NCI-H82 (cell line): ENCODE results near the gene EIF2S3.
"Not testable (repeated sequence)": the region's sequence is repeated elsewhere in the genome, so short reads cannot be mapped to it uniquely, and the experiment has no call there.

Source experiments
- DNase-seq: peaks from one replicate; lab custom pipeline; 2025; lab: John Stamatoyannopoulos, UW

Gene EIF2S3

GRCh38 chrX:24050522-24051318, 4.0 kb upstream of the EIF2S3 start:
- not testable (repeated sequence) for DNase-seq

GRCh38 chrX:24055043-24055356, 244 bp downstream of the EIF2S3 start:
- DNase-seq = no peak

DNA sequence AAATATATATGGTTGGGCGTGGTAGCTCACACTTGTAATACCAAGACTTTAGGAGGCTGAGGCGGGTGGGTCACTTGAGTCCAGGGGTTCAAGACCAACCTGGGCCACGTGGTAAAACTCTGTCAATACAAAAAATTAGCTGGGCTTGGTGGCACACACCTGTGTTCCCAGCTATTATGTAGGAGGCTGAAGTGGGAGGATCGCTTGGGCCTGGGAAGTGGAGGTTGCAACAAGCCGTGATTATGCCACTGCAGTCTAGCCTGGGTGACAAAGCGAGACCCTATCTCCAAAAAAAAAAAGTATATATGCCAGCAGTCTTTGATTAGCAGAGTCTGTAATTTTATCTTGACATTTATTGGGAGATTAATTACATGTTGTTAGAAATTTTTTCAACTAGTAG, 8.7 kb downstream of the EIF2S3 start:
- DNase-seq = no peak

DNA sequence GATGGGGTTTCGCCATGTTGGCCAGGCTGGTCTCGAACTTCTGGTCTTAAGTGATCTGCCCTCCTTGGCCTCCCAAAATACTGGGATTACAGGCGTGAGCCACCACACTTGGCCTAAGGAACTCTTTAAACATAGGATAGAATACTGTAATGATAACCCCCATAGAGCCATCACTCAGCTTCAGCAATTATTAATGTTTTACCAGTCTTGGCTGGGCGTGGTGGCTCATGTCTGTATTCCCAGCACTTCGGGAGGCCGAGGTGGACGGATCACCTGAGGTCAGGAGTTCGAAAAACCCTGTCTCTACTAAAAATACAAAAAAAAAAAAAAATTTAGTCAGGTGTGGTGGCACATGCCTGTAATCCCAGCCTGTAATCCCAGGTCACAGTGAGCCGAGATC, 15.1 kb downstream of the EIF2S3 start:
- no peak for DNase-seq

DNA sequence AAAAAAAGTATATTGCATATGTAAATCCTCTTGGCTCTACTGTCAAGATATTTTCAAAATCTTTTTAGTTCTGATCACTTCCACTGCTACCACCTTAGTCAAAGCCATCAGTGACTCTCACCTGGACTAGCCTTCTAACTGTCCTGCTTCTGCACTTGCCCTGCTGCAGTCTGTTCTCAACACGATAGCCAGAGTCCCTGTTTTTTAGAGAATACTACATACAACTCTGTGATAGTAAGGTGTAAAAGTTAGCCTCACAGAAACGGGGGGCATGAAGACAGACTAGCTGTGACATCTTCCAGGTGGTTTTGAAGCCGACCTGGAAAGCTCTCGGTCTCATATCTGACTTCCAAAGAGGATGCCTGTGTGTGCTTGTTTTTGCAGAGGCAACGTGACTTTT, 24.7 kb downstream of the EIF2S3 start:
- no peak for DNase-seq

DNA sequence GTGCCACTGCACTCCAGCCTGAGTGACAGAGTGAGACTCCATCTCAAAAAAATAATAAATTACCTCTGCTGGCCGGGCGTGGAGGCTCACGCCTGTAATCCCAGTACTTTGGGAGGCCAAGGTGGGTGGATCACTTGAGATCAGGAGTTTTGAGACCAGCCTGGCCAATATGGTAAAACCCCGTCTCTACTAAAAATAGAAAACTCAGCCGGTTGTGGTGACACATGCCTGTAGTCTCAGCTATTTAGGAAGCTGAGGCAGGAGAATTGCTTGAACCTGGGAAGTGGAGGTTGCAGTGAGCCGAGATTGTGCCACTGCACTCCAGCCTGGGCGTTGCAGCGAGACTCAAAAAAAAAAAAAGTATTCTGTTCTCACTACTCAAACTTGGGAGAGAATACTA, 25.5 kb downstream of the EIF2S3 start:
- DNase-seq = not testable (repeated sequence)

DNA sequence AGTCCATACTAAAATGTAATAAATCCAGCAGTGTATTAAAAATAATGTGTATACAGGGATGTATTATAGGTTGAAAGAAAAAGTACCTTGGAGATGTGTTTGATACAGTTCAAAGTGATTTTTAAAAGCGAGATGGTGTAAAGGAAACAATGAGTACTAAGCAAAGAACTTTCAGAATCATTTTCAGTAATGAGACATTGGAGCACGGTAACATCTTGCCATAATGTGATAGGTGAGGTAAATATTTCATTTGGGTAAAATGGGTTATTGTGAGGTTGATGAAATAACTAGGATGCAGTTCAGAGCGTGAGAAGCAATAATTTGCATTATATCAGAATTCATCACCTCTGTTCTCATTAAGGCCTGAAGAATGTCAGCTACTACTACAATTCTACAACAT, 25.9 kb downstream of the EIF2S3 start:
- no peak for DNase-seq

DNA sequence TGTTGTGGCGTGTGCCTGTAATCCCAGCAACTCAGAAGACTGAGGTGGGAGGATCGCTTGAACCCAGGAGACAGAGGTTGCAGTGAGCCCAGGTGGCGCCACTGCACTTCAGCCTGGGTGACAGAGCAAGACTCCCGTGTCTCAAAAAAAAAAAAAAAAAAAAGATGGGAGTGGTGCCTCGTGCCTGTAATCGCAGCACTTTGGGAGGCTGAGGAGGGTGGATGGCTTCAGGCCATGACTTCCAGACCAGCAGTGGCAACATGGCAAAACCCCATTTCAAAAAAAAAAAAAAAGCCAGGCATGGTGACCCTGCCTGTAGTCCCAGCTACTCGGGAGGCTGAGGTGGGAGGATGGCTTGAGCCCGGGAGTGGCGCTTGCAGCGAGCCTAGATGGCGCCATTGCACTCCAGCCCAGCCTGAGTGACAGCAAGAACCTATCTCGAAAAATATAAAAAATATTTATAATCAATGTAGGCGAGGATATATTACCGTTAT, 27.0 kb downstream of the EIF2S3 start:
- peak; percentile 73 for DNase-seq

DNA sequence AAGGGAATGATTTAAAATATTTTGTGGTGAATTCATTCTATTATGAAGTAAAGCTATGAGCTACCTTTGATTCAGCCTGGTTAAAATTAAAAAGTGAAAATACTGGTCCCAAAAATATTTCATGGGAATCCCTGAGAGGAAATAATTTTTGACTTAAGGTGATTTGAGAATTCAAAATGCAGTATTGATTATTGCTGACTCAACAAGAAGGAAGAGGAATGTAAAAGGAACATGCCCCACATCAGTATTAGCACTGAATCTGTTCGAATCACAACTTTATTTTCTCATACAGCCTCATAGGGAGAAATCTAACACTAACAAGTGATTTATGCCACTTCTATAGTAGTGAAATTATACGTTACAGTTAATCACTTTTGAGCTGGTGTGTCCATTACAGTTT, 27.7 kb downstream of the EIF2S3 start:
- DNase-seq = no peak

GRCh38 chrX:24085101-24085500, 30.3 kb downstream of the EIF2S3 start:
- no peak for DNase-seq

GRCh38 chrX:24090300-24091200, 35.8 kb downstream of the EIF2S3 start:
- no peak for DNase-seq

DNA sequence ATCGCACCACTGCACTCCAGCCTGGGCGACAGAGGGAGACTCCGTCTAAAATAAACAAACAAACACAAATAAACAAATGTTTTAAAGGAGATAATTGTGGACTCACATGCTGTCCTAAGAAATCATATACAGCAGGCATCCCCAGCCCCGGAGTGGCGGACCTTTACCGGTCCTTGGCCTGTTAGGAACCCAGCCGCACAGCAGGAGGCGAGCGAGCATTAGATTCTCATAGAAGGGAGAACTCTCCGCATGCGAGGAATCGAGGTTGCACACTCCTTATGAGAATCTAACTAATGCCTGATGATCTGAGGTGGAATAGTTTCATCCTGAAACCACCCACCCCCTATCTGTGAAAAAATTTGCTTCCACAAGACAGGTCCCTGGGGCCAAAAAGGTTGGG, 39.0 kb downstream of the EIF2S3 start:
- no peak for DNase-seq

DNA sequence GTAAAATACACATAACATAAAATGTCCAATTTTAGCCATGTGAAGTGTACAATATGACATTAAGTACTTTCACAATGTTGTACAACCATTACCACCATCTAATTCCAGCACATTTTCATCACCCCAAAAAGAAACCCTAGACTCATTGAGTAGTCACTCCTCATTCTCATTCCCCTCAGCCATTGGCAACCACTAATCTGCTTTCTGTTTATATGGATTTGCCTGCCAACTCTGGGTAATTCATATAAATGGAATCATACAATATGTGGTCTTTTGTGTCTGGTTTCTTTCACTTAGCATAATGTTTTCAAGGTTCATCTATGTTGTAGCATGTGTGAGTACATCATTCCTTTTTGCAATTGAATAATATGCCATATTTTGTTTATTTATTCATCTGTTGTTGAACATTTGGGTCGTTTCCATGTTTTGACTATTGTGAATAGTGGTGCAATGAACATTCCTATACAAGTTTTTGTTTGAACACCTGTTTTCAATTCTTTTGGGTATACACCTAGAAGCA, 43.0 kb downstream of the EIF2S3 start:
- DNase-seq = no peak

GRCh38 chrX:24098932-24099331, 44.2 kb downstream of the EIF2S3 start:
- DNase-seq = no peak

GRCh38 chrX:24099394-24099793, 44.6 kb downstream of the EIF2S3 start:
- DNase-seq = no peak

- DNase-seq = no peak
These were observed 46.0 kb downstream of the EIF2S3 start for GRCh38 chrX:24100713-24101112.

GRCh38 chrX:24110069-24110468, 55.3 kb downstream of the EIF2S3 start:
- no peak for DNase-seq

DNA sequence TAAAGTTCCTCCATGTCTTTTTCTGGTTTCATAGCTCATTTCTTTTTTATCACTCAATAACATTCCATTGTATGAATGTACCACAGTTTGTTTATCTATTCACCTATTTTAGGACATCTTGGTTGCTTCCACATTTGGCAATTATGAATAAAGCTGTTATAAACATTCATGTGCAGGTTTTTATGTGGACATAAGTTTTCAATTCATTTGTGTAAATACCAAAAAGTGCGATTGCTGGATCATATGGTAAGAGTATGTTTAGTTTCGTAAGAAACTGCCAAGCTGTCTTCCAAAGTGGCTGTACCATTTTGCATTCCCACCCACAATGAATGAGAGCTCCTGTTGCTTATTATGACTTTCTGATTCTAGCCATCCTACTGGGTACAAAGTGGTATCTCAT, 58.4 kb downstream of the EIF2S3 start:
- DNase-seq = no peak

GRCh38 chrX:24117258-24117657, 62.5 kb downstream of the EIF2S3 start:
- DNase-seq = no peak

GRCh38 chrX:24124244-24124799, 69.6 kb downstream of the EIF2S3 start:
- no peak for DNase-seq

DNA sequence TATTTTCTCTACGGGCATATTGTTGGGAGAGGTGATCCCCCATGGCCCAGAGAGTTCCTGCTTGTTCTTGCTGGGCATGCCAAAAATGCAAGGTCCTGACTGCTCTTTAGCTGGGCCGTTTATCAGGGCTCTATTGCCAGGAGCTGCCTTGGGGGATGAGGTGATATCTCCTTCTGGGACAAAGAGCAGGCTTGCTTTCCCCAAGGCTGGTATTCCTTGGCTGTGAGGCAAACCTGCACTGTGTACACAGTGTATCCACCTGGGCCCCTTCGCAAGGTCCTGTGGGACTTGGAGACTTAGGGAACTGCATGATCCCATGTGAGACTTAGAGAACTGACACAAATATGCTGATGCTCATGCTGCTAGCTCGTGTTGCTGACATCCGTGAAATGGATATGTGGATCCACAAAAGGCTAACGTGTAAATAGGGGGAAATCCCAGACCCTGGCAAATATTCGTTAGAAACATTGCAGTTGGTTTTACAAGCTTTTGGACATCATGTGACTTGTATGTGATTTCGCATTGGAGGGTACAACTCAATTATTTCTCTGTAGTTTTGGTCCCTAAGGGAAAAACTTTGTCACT, 70.4 kb downstream of the EIF2S3 start:
- DNase-seq = peak; percentile 3
